Caco-2 (cell line): ENCODE data around the gene FHDC1. TPM values are rescaled to one million over a fixed set of nuclear protein-coding genes. Genes with fewer than 3 reads are reported as not detected.

Experiments used
- BruUV-seq: library from RNA; stranded (reverse); fragments of 400-500 nt; replicated peaks from 2 replicates; lab custom pipeline; 2021; lab: Mats Ljungman, UMichigan
- CTCF ChIA-PET: fragments of 300-600 bp; sonication (Branson Sonifier 250); formaldehyde crosslinking; loops from one replicate; lab custom pipeline; 2022; ENCODE audit warnings: antibody characterized with exemption; lab: Charles Lee
- POLR2A ChIA-PET: fragments of 300-600 bp; sonication (Branson Sonifier 250); formaldehyde crosslinking; loops from one replicate; lab custom pipeline; 2022; ENCODE audit warnings: antibody characterized with exemption; lab: Charles Lee
- DNase-seq, 2 experiments: peaks; one replicate each; pipeline versions ENCODE4 v3.0.0 to v3.0.0-alpha.2; 2020 to 2022
- H3K27me3 ChIP-seq: replicated peaks from 2 replicates; pipeline ENCODE4 v1.6.0; 2011; ENCODE audit warnings: low read length; ENCODE audit not compliant: control insufficient read depth, insufficient read depth
- H3K36me3 ChIP-seq: 2 replicates; pipeline ENCODE4 v1.5.1; 2011; ENCODE audit warnings: low read length; ENCODE audit not compliant: control insufficient read depth, insufficient read depth
- H3K4me1 ChIP-seq: fragments of 250-450 bp; sonication (Bioruptor Pico); 2 replicates; pipeline ENCODE4 v1.5.1; 2020; ENCODE audit warnings: mild to moderate bottlenecking
- H3K4me3 ChIP-seq: 2 replicates; pipeline ENCODE4 v1.5.1; 2011; ENCODE audit warnings: low read depth, mild to moderate bottlenecking, control low read depth, low read length
- H3K9me3 ChIP-seq: fragments of 250-450 bp; sonication (Bioruptor Pico); 2 replicates; pipeline ENCODE4 v1.5.1; 2020; ENCODE audit warnings: mild to moderate bottlenecking, moderate library complexity
- H3K27ac Mint-ChIP-seq: one replicate; pipeline ENCODE4 v1.8.0; 2022; ENCODE audit warnings: mixed read lengths; ENCODE audit not compliant: unreplicated experiment
- H3K27me3 Mint-ChIP-seq: one replicate; pipeline ENCODE4 v1.8.0; 2022; ENCODE audit warnings: mixed read lengths; ENCODE audit not compliant: insufficient read depth, unreplicated experiment
- H3K36me3 Mint-ChIP-seq: one replicate; pipeline ENCODE4 v1.8.0; 2022; ENCODE audit warnings: mild to moderate bottlenecking, mixed read lengths; ENCODE audit not compliant: insufficient read depth, unreplicated experiment
- H3K4me1 Mint-ChIP-seq: one replicate; pipeline ENCODE4 v1.8.0; 2022; ENCODE audit warnings: low read depth, mixed read lengths; ENCODE audit not compliant: unreplicated experiment
- H3K4me3 Mint-ChIP-seq: one replicate; pipeline ENCODE4 v1.8.0; 2022; ENCODE audit warnings: mild to moderate bottlenecking, moderate library complexity, mixed read lengths; ENCODE audit not compliant: unreplicated experiment
- H3K9me3 Mint-ChIP-seq: one replicate; pipeline ENCODE4 v1.8.0; 2022; ENCODE audit warnings: mixed read lengths; ENCODE audit not compliant: unreplicated experiment
- CTCF ChIP-seq, 2 experiments: fragments of 200-600 bp in 1 of 2; IDR thresholded peaks; 1 replicate in 1 of 2; 2 replicates in 1 of 2; pipeline versions ENCODE4 v1.5.1 to v1.8.0; 2011 to 2022; ENCODE audit warnings: antibody characterized with exemption in 1 of 2, control low read depth in 1 of 2, inconsistent platforms in 1 of 2, low read depth in 1 of 2, low read length in 1 of 2, mild to moderate bottlenecking in 1 of 2, moderate library complexity in 1 of 2; ENCODE audit not compliant: insufficient read depth in 1 of 2, severe bottlenecking in 1 of 2, unreplicated experiment in 1 of 2
- intact Hi-C: fragments of 100-400 bp; cut with micrococcal nuclease; formaldehyde crosslinking; loops from one replicate; pipeline ENCODE4 v1.10.0; 2022; ENCODE audit not compliant: unreplicated experiment
- total RNA-seq: library from RNA; stranded (reverse); gene quantifications from 2 replicates; pipeline ENCODE4 v1.2.3, GENCODE V29; 2022

FHDC1 gene
- total RNA-seq, 1 experiment from 2014 or later = 1.4 TPM

DNA sequence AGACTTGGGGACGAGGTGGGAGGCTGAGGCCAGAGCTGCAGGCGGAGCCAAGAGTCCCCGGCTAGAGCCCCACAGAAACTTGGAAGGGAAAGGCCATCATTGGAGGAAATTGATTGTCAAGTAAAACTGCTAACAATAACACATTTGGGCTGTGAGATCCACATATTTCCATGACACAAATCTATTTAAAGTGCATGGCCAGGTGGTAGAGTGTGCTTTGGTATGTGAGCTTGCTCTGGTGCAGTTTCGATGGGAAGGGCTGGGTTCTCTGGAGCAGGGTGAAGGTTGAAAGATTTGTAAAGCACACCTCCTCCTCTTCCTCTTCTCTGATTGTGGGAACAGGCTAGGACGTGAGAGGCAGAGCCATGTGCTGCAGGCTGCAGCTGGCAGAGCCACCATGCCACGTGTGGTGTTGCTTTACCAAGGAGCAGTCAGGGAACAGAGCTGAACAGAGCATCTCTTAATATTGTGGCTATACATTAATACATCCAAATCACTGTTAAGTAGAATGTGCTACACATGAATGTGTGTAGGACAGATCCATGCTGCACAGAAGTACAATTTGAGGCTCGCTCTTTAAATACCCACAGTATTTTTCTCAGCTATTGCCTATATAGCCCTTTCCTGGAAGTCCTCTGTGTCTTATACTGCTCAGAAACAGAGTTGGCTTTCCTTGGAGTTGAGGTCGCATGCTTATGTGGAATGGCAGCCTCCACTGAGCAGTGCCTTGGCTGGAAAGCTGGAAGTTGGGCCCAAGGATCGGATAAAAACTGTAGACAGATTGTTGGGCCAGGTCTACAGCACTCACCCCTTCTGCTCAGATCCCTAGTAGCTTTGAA lies 37.7 kb downstream of the FHDC1 start:
- H3K4me1 Mint-ChIP-seq = no peaks in the 10 kb centered on the region
- no peaks in the 10 kb centered on the region for H3K27me3 Mint-ChIP-seq
- H3K36me3 Mint-ChIP-seq = peaks cover 5% of the 10 kb centered on the region
- no peak overlapping the region for H3K4me3 ChIP-seq
- TF ChIP-seq CTCF (IDR thresholded peaks at IDR 0.05; ENCODE audit: insufficient read depth in 1 of 2, low read depth in 1 of 2, low read length in 1 of 2, severe bottlenecking in 1 of 2, unreplicated experiment in 1 of 2) = no peak
- POLR2A ChIA-PET = no interaction called here
- no peaks in the 10 kb centered on the region for H3K36me3 ChIP-seq
- no peak overlapping the region for H3K4me3 Mint-ChIP-seq
- H3K27ac Mint-ChIP-seq = no peak overlapping the region
- no peak for DNase-seq
- H3K9me3 Mint-ChIP-seq = no peaks in the 10 kb centered on the region
- BruUV-seq = no TSS peak
- CTCF ChIA-PET = no interaction called here
- no peaks in the 10 kb centered on the region for H3K27me3 ChIP-seq
- intact Hi-C loops = no loop called here
- no peaks in the 10 kb centered on the region for H3K4me1 ChIP-seq
- no peaks in the 10 kb centered on the region for H3K9me3 ChIP-seq

DNA sequence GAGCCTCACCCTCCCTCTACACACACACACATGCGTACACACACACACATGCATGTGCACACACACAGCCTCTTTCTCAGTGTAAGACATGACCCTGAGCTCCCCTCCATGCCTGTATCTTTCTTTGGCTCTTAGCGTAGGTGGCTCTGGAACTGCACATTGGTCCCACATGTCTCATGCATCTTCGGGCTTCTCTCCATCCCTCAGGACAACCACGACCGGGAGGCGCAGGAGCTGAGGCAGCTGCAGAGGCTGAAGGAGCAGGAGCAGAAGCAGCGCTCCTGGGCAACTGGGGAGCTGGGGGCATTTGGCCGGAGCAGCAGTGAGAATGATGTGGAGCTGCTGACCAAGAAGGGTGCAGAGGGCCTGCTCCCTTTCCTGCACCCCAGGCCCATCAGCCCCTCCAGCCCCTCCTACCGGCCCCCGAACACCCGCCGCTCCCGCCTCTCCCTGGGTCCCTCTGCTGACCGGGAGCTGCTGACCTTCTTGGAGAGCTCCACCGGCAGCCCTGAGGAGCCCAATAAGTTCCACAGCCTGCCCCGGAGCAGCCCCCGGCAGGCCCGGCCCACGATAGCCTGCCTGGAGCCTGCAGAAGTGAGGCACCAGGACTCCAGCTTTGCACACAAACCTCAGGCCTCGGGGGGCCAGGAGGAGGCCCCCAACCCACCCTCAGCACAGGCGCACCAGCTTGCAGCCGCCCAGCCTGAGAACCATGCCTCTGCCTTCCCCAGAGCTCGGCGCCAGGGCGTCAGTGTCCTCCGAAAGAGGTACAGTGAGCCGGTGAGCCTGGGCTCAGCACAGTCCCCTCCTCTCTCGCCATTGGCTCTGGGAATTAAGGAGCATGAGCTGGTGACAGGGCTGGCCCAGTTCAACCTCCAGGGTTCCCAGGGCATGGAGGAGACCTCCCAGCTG lies 38.6 kb downstream of the FHDC1 start:
- H3K4me3 ChIP-seq = no peak overlapping the region
- no peaks in the 10 kb centered on the region for H3K27me3 ChIP-seq
- Mint-ChIP-seq H3K27ac (no peak overlapping the region), H3K9me3 (no peaks in the 10 kb centered on the region), H3K27me3 (no peaks in the 10 kb centered on the region), H3K4me1 (no peaks in the 10 kb centered on the region), H3K4me3 (no peak overlapping the region), H3K36me3 (peaks cover 5% of the 10 kb centered on the region)
- no peaks in the 10 kb centered on the region for H3K4me1 ChIP-seq
- no peaks in the 10 kb centered on the region for H3K9me3 ChIP-seq
- TF ChIP-seq CTCF (IDR thresholded peaks at IDR 0.05; ENCODE audit: insufficient read depth in 1 of 2, low read depth in 1 of 2, low read length in 1 of 2, severe bottlenecking in 1 of 2, unreplicated experiment in 1 of 2) = no peak
- CTCF ChIA-PET = no interaction called here
- no peaks in the 10 kb centered on the region for H3K36me3 ChIP-seq
- POLR2A ChIA-PET = no interaction called here
- intact Hi-C loops = no loop called here
- no peak for DNase-seq
- BruUV-seq = no TSS peak

DNA sequence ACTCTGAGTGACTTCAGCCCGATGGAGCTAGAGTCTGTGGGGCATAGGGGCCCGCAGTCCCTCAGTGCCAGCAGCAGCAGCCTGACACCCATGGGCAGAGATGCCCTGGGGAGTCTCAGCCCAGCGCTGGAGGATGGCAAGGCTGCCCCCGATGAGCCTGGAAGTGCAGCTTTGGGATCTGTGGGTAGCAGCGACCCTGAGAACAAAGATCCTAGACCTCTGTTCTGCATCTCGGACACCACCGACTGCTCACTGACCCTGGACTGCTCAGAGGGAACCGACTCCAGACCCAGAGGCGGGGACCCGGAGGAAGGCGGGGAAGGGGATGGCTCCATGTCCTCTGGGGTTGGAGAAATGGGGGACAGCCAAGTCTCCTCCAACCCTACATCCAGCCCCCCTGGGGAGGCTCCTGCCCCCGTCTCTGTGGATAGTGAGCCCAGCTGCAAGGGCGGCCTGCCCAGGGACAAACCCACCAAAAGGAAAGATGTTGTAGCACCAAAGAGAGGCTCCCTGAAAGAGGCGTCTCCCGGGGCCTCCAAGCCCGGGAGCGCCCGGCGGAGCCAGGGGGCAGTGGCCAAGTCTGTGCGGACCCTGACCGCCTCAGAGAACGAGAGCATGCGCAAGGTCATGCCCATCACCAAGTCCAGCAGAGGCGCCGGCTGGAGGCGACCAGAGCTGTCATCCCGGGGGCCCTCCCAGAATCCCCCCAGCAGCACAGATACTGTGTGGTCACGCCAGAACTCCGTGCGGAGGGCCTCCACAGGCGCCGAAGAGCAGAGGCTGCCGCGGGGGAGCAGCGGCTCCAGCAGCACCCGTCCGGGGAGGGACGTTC lies 39.5 kb downstream of the FHDC1 start:
- no peak overlapping the region for H3K4me3 ChIP-seq
- H3K27me3 ChIP-seq = no peaks in the 10 kb centered on the region
- no peaks in the 10 kb centered on the region for H3K9me3 ChIP-seq
- POLR2A ChIA-PET = no interaction called here
- H3K4me1 ChIP-seq = no peaks in the 10 kb centered on the region
- TF ChIP-seq CTCF (IDR thresholded peaks at IDR 0.05; ENCODE audit: insufficient read depth in 1 of 2, low read depth in 1 of 2, low read length in 1 of 2, severe bottlenecking in 1 of 2, unreplicated experiment in 1 of 2) = no peak
- BruUV-seq = no TSS peak
- CTCF ChIA-PET = no interaction called here
- no peaks in the 10 kb centered on the region for H3K36me3 ChIP-seq
- no peak overlapping the region for H3K4me3 Mint-ChIP-seq
- H3K4me1 Mint-ChIP-seq = no peaks in the 10 kb centered on the region
- no peaks in the 10 kb centered on the region for H3K9me3 Mint-ChIP-seq
- intact Hi-C loops = no loop called here
- no peak for DNase-seq
- no peaks in the 10 kb centered on the region for H3K27me3 Mint-ChIP-seq
- H3K27ac Mint-ChIP-seq = no peak overlapping the region
- peaks cover 5% of the 10 kb centered on the region for H3K36me3 Mint-ChIP-seq
